Left lung (tissue), 10 donors: Measurements from ENCODE around the gene COPS7A. TPM values are rescaled to one million over a fixed set of nuclear protein-coding genes. Genes with fewer than 3 reads are reported as not detected.

Experiments used
- ATAC-seq: fragments of 200-7000 bp; cut with Tn5 transposase; one replicate; pipeline ENCODE4 v1.9.1; 2020; ENCODE audit warnings: moderate library complexity
- DNase-seq, 4 donors: peaks; one replicate each; pipeline ENCODE4 v3.0.0-alpha.2; 2013 to 2020
- H3K27ac ChIP-seq, 2 donors: fragments of 200-600 bp; sonication (generic) in 1 of 2; one replicate each; pipeline versions ENCODE4 v1.5.0 to v1.8.0; 2020 to 2021
- H3K27me3 ChIP-seq, 2 donors: fragments of 200-600 bp; sonication (generic) in 1 of 2; one replicate each; pipeline versions ENCODE4 v1.5.0 to v1.8.0; 2020 to 2021
- H3K36me3 ChIP-seq, 2 donors: fragments of 200-600 bp; sonication (generic) in 1 of 2; one replicate each; pipeline versions ENCODE4 v1.5.0 to v1.8.0; 2020 to 2021
- H3K4me1 ChIP-seq, 2 donors: fragments of 200-600 bp; one replicate each; pipeline ENCODE4 v1.8.0; 2021
- H3K4me3 ChIP-seq, 2 donors: fragments of 200-600 bp; sonication (generic) in 1 of 2; one replicate each; pipeline versions ENCODE4 v1.5.0 to v1.8.0; 2020 to 2021; ENCODE audit warnings: mild to moderate bottlenecking in 1 of 2
- H3K9me3 ChIP-seq, 2 donors: fragments of 200-600 bp; sonication (generic) in 1 of 2; one replicate each; pipeline versions ENCODE4 v1.5.0 to v1.8.0; 2020 to 2021
- CTCF ChIP-seq, 2 donors: fragments of 200-600 bp; sonication (generic) in 1 of 2; IDR thresholded peaks; one replicate each; pipeline versions ENCODE4 v1.5.0 to v1.8.0; 2021; ENCODE audit warnings: antibody characterized with exemption in 2 of 2
- intact Hi-C, 2 donors: fragments of 100-400 bp; cut with DNase I; formaldehyde crosslinking; loops; one replicate each; pipeline versions ENCODE4 v1.11.2 to v1.14.2; 2022
- polyA plus RNA-seq, 6 donors: library from polyadenylated mRNA; unstranded; fragments of 120-200 nt; gene quantifications; one replicate each; pipeline ENCODE4 v1.2.1, GENCODE V29; 2013; ENCODE audit not compliant: insufficient read length in 6 of 6
- total RNA-seq, 2 donors: library from RNA; stranded (reverse); fragmentation: NEBNext Ultra II Directional; extraction: Animal tissue kit (Norgen Biotek cat#: 25700); gene quantifications; one replicate each; pipeline ENCODE4 v1.2.1, GENCODE V29; 2021
- donor health status: DM: no; HTN: yes; CAD: no.
- donor health status: DM: no; HTN: no; CAD: no.

The COPS7A gene
- total and polyA plus RNA-seq, 8 donors: 51.4 to 67.5 (median 54.1) TPM

GRCh38 chr12:6775185-6776174 is 51.6 kb downstream of the COPS7A start:
- peaks cover 0 to 11% of the 10 kb centered on the region in 2 donors for H3K36me3 ChIP-seq
- no peak for TF ChIP-seq CTCF (IDR thresholded peaks at IDR 0.05)
- ATAC-seq (no peak), DNase-seq (no peak)
- no peak overlapping the region for H3K27ac ChIP-seq
- peaks cover 0 to 47% of the 10 kb centered on the region in 2 donors for H3K27me3 ChIP-seq
- H3K4me3 ChIP-seq: no peak overlapping the region
- H3K4me1 ChIP-seq: peaks cover 11 to 41% of the 10 kb centered on the region in 2 donors
- H3K9me3 ChIP-seq: no peaks in the 10 kb centered on the region
- intact Hi-C loops: no loop called here

- TF ChIP-seq CTCF (IDR thresholded peaks at IDR 0.05): no peak
- Histone ChIP-seq H3K27ac (no peak overlapping the region), H3K4me1 (peaks cover 4 to 22% of the 10 kb centered on the region in 2 donors), H3K27me3 (peaks cover 0 to 40% of the 10 kb centered on the region in 2 donors), H3K9me3 (no peaks in the 10 kb centered on the region), H3K4me3 (no peak overlapping the region), H3K36me3 (no peaks in the 10 kb centered on the region)
- intact Hi-C loops: no loop called here
- ATAC-seq (no peak), DNase-seq (no peak)
Observed at GRCh38 chr12:6777386-6777785, 53.5 kb downstream of the COPS7A start.

- intact Hi-C loops: no loop called here
Observed at GRCh38 chr12:6778217-6778573, 54.3 kb downstream of the COPS7A start.

GRCh38 chr12:6778574-6779550 is 55.0 kb downstream of the COPS7A start:
- Histone ChIP-seq H3K4me1 (peaks cover 4 to 13% of the 10 kb centered on the region in 2 donors), H3K27ac (peak overlapping the region; percentile 5 to 30), H3K4me3 (peak overlapping the region in 1 of 2 donors; percentile 33), H3K9me3 (no peaks in the 10 kb centered on the region), H3K27me3 (peaks cover 0 to 26% of the 10 kb centered on the region in 2 donors), H3K36me3 (no peaks in the 10 kb centered on the region)
- intact Hi-C loops: no loop called here
- peak; percentile 92 to 96 (median 95) for DNase-seq
- ATAC-seq: peak; percentile 100
- peak; percentile 88 to 98 for TF ChIP-seq CTCF (IDR thresholded peaks at IDR 0.05)

More at GRCh38 chr12:6778217-6778573, 54.3 kb downstream of the COPS7A start:
- DNase-seq (no peak), ATAC-seq (peak; percentile 20)
- H3K4me1 ChIP-seq: peaks cover 4 to 14% of the 10 kb centered on the region in 2 donors
- peaks cover 0 to 32% of the 10 kb centered on the region in 2 donors for H3K27me3 ChIP-seq
- H3K9me3 ChIP-seq: no peaks in the 10 kb centered on the region
- TF ChIP-seq CTCF (IDR thresholded peaks at IDR 0.05): no peak
- peak overlapping the region in 1 of 2 donors; percentile 33 for H3K4me3 ChIP-seq
- peak overlapping the region; percentile 5 to 30 for H3K27ac ChIP-seq
- H3K36me3 ChIP-seq: no peaks in the 10 kb centered on the region
